Endothelial cell of umbilical vein (primary cell): ENCODE measurements around the gene PTAFR. TPM values are rescaled to one million over a fixed set of nuclear protein-coding genes. Genes with fewer than 3 reads are reported as not detected.

Source experiments
- BruUV-seq: library from RNA; stranded (reverse); fragments of 400-500 nt; replicated peaks from 2 replicates; lab custom pipeline; 2021; lab: Mats Ljungman, UMichigan
- CTCF ChIA-PET: fragments of 300-600, 350-600 bp; sonication (Branson Sonifier 250); formaldehyde crosslinking; loops from one replicate; lab custom pipeline; 2021; ENCODE audit warnings: antibody characterized with exemption, inconsistent platforms; lab: Charles Lee
- POLR2A ChIA-PET: fragments of 300-600, 350-600 bp; sonication (Branson Sonifier 250); formaldehyde crosslinking; loops from one replicate; lab custom pipeline; 2021; ENCODE audit warnings: antibody characterized with exemption, inconsistent platforms; lab: Charles Lee
- DNase-seq: peaks from one replicate; pipeline ENCODE4 v3.0.0-alpha.2; 2011; ENCODE audit warnings: low read depth, low spot score
- FAIRE-seq: peaks from 2 replicates; lab custom pipeline; 2011; peaks lifted over from hg19 to GRCh38; lab: Jason Lieb, UNC
- H2AFZ ChIP-seq: 2 replicates; pipeline ENCODE4 v1.6.0; 2012; ENCODE audit warnings: low read depth, low read length, control low read depth, inconsistent platforms
- H3K27ac ChIP-seq: 2 replicates; pipeline ENCODE4 v1.5.1; 2011; ENCODE audit warnings: low read depth, mild to moderate bottlenecking, control low read depth, low read length, moderate library complexity; ENCODE audit not compliant: insufficient read depth
- H3K27me3 ChIP-seq, 2 experiments: 2 replicates each; pipeline versions ENCODE4 v1.6.0 to v1.6.1; 2011; ENCODE audit warnings: low read length in 2 of 2, mixed read lengths in 1 of 2; ENCODE audit not compliant: control insufficient read depth in 2 of 2, insufficient read depth in 2 of 2
- H3K36me3 ChIP-seq, 2 experiments: 2 replicates in 1 of 2; 3 replicates in 1 of 2; pipeline ENCODE4 v1.5.1; 2011; ENCODE audit warnings: low read length in 2 of 2, mild to moderate bottlenecking in 1 of 2, moderate library complexity in 1 of 2; ENCODE audit not compliant: control insufficient read depth in 2 of 2, insufficient read depth in 2 of 2; ENCODE audit errors: extremely low read depth in 1 of 2
- H3K4me1 ChIP-seq: 3 replicates; pipeline ENCODE4 v1.5.1; 2011; ENCODE audit warnings: mild to moderate bottlenecking, low read length; ENCODE audit not compliant: control insufficient read depth, insufficient read depth; ENCODE audit errors: extremely low read depth
- H3K4me2 ChIP-seq: 2 replicates; pipeline ENCODE4 v1.6.1; 2011; ENCODE audit warnings: low read length, control low read depth, mixed read lengths; ENCODE audit not compliant: insufficient read depth
- H3K4me3 ChIP-seq, 3 experiments: fragments of 200-600 bp in 1 of 3; sonication (generic), shearing (Covaris generic) in 1 of 3; replicated peaks in 1 of 3; 2 replicates each; pipeline ENCODE4 v1.5.1; 2011 to 2016; ENCODE audit warnings: control low read depth in 3 of 3, low read length in 3 of 3, mild to moderate bottlenecking in 2 of 3, inconsistent platforms in 1 of 3, low read depth in 1 of 3, moderate library complexity in 1 of 3; ENCODE audit not compliant: insufficient read depth in 1 of 3
- H3K79me2 ChIP-seq: 2 replicates; pipeline ENCODE4 v1.6.0; 2012; ENCODE audit warnings: low read length, inconsistent platforms; ENCODE audit not compliant: control insufficient read depth, insufficient read depth
- H3K9ac ChIP-seq: replicated peaks from 2 replicates; pipeline ENCODE3; 2011; ENCODE audit warnings: low read length, control low read depth; ENCODE audit not compliant: insufficient read depth; ENCODE audit errors: extremely low read depth
- H3K9me1 ChIP-seq: replicated peaks from 3 replicates; pipeline ENCODE4 v1.6.0; 2011; ENCODE audit warnings: mild to moderate bottlenecking, low read length; ENCODE audit not compliant: control insufficient read depth, insufficient read depth; ENCODE audit errors: extremely low read depth
- H3K9me3 ChIP-seq: replicated peaks from 2 replicates; pipeline ENCODE4 v1.5.1; 2012; ENCODE audit warnings: low read length, inconsistent platforms; ENCODE audit not compliant: control insufficient read depth, insufficient read depth
- H4K20me1 ChIP-seq: replicated peaks from 2 replicates; pipeline ENCODE3; 2011; ENCODE audit warnings: mild to moderate bottlenecking, low read length; ENCODE audit not compliant: control insufficient read depth, insufficient read depth; ENCODE audit errors: extremely low read depth
- CTCF ChIP-seq, 2 donors: IDR thresholded peaks; 1 replicate in 1 of 2; 2 replicates in 1 of 2; pipeline ENCODE4 v1.5.1; 2011; ENCODE audit warnings: low read length in 2 of 2, mild to moderate bottlenecking in 2 of 2, moderate library complexity in 2 of 2, control low read depth in 1 of 2, inconsistent platforms in 1 of 2, low read depth in 1 of 2; ENCODE audit not compliant: insufficient read depth in 1 of 2; ENCODE audit errors: extremely low read depth in 1 of 2
- EZH2 ChIP-seq: IDR thresholded peaks from 2 replicates; pipeline ENCODE4 v1.6.1; 2012; ENCODE audit warnings: borderline replicate concordance, low read depth, mild to moderate bottlenecking, moderate library complexity, low read length, inconsistent platforms; ENCODE audit not compliant: severe bottlenecking
- FOS ChIP-seq: IDR thresholded peaks from 2 replicates; pipeline ENCODE4 v1.6.1; 2011; ENCODE audit warnings: mild to moderate bottlenecking, low read length, moderate library complexity, borderline replicate concordance; ENCODE audit not compliant: insufficient read depth
- GATA2 ChIP-seq: IDR thresholded peaks from 2 replicates; pipeline ENCODE4 v1.7.0; 2011; ENCODE audit warnings: low read depth, mild to moderate bottlenecking, moderate library complexity, mixed read lengths, low read length; ENCODE audit not compliant: insufficient read length, insufficient read depth
- JUN ChIP-seq: IDR thresholded peaks from 2 replicates; pipeline ENCODE4 v1.6.1; 2011; ENCODE audit warnings: borderline replicate concordance, low read depth; ENCODE audit not compliant: insufficient read length, insufficient read depth
- MYC ChIP-seq: IDR thresholded peaks from one replicate; pipeline ENCODE4 v1.6.1; 2011; ENCODE audit warnings: mild to moderate bottlenecking, low read depth, low read length
- POLR2A ChIP-seq: IDR thresholded peaks from 2 replicates; pipeline ENCODE4 v1.6.1; 2012; ENCODE audit warnings: low read depth, mild to moderate bottlenecking, control low read depth, low read length
- POLR2AphosphoS5 ChIP-seq: IDR thresholded peaks from 2 replicates; pipeline ENCODE4 v1.6.1; 2012; ENCODE audit warnings: low read depth, mild to moderate bottlenecking, control low read depth, low read length, moderate library complexity; ENCODE audit not compliant: insufficient read depth
- dilution Hi-C: fragments of 300-500 bp; cut with MboI; formaldehyde crosslinking; loops from one replicate; pipeline ENCODE4 v1.15.0; 2019; ENCODE audit warnings: low sequenced_read_pairs; ENCODE audit not compliant: extremely low pct_ligation_motif_present
- intact Hi-C: fragments of 100-400 bp; cut with micrococcal nuclease; formaldehyde crosslinking; loops from one replicate; pipeline ENCODE4 v1.10.0; 2022
- polyA plus RNA-seq, 4 experiments: library from polyadenylated mRNA; depleted of rRNA in 3 of 4; stranded (reverse) in 3 of 4; unstranded in 1 of 4; fragments of >200 nt; gene quantifications; 2 replicates each; pipeline versions ENCODE4 v1.2.1 to v1.2.3, GENCODE V29; 2011 to 2012; ENCODE audit warnings: missing spikeins in 1 of 4
- total RNA-seq: library from RNA; stranded (reverse); gene quantifications from 2 replicates; pipeline ENCODE4 v1.2.3, GENCODE V29; 2021
- TF ChIP-seq, protein P1 (sequence below): IDR thresholded peaks from 2 replicates; pipeline ENCODE4 v1.6.1; 2011; ENCODE audit not compliant: insufficient read depth, insufficient read length

Gene PTAFR
- total and polyA plus RNA-seq, 2 donors (not counting 3 experiments of a cell fraction or from before 2014, with no cell fraction given), result 0.20 to 0.32 TPM

- intact Hi-C loops (no loop called here), dilution Hi-C loops (no loop called here)
- POLR2A ChIA-PET, result no interaction called here
- no peak overlapping the region for H3K4me2 ChIP-seq
- no peaks in the 10 kb centered on the region for H4K20me1 ChIP-seq
- CTCF ChIA-PET, result no interaction called here
- H3K4me3 ChIP-seq, result no peak overlapping the region
- no peaks in the 10 kb centered on the region for H3K79me2 ChIP-seq
- H3K27me3 ChIP-seq, result no peaks in the 10 kb centered on the region
- peaks cover 22% of the 10 kb centered on the region for H3K4me1 ChIP-seq
- DNase-seq (no peak), FAIRE-seq (no peak)
- no TSS peak for BruUV-seq
- H3K9me1 ChIP-seq, result no peaks in the 10 kb centered on the region
- no peaks in the 10 kb centered on the region for H3K9me3 ChIP-seq
- H3K27ac ChIP-seq, result no peak overlapping the region
- TF ChIP-seq JUN (no peak), GATA2 (no peak), CTCF (IDR thresholded peaks at IDR 0.05; ENCODE audit: extremely low read depth in 1 of 2, insufficient read depth in 1 of 2, low read depth in 1 of 2, low read length in 2 of 2) (no peak), FOS (no peak), POLR2AphosphoS5 (no peak), MYC (no peak), EZH2 (no peak), POLR2A (no peak)
- TF ChIP-seq, protein P1, sequence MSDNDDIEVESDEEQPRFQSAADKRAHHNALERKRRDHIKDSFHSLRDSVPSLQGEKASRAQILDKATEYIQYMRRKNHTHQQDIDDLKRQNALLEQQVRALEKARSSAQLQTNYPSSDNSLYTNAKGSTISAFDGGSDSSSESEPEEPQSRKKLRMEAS, result no peak
- H3K9ac ChIP-seq, result no peak overlapping the region
- H2AFZ ChIP-seq, result no peak overlapping the region
- no peaks in the 10 kb centered on the region for H3K36me3 ChIP-seq
These were observed 68.5 kb downstream of the PTAFR start for GRCh38 chr1:28108001-28108400.
